GM12874 (cell line): Measurements from ENCODE around the gene FAM184B.

Experiments used
- CTCF ChIP-seq: IDR thresholded peaks from 2 replicates; pipeline ENCODE4 v1.5.1; 2011; ENCODE audit warnings: low read depth, mild to moderate bottlenecking, control low read depth, low read length, moderate library complexity; ENCODE audit not compliant: insufficient read depth

FAM184B gene

GRCh38 chr4:17605236-17605635, 176.2 kb downstream of the FAM184B start:
- no peak for TF ChIP-seq CTCF

DNA sequence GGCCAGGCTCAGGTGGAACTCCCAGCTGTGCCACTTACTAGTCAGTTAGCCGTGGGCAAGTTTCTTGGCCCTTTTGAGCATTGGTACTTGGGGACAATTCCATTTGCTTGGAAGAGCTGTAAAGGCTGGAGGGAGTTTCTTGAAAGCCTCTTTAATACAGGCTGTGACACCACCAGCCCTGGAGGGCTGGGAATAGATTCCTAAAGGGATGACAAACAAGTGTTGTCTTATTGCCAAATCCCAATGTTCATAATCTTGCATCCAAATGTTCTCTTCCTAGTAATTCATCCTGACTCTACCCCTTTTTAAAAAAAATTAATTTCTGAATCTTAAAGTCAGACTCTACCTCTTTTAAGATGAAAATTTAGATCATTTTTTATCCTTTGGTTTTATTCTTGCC, 181.6 kb downstream of the FAM184B start:
- TF ChIP-seq CTCF = no peak

DNA sequence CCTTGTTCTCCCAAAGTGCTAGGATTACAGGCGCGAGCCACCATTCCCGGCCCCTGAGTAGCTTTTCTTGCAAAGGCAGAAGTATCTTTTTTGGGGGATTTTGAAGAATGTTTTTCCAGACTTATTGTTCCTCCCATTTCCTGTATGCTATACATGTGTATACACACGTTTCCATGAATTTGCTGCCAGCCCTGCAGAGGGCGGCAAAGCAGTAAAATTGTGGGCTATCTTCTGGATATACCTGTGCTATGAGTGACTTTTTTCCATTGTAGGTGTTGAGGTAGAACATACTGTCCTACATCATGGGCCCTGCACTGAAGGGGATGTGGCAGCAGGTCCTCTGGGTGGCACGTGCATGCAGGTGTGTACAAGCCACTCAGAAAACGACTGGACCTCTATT, 183.9 kb downstream of the FAM184B start:
- TF ChIP-seq CTCF = no peak

DNA sequence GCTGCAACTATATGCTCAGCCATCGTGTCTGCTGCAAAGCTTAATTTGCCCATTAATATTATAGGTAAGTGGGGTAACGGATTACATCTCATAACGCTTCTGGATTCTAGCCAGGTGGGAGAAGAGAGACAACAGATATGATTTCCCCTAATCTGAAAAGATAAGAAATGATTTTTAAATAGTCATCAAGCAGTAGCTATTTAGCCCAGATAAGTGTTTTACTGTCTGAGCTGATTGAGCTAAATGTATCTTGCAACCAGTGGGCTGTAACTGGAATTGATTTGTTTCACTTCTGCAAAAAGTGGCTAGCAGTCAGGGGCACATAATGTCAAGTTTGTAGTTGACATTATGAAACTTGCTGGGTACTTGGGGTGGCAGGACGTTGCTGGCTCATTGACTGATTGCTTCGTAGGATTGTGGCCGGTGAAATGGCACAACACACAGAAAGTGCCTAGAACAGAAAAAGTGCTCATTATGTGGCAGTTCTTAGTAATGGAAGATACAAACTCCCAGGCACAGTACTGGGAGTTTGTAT, 185.9 kb downstream of the FAM184B start:
- TF ChIP-seq CTCF = no peak

DNA sequence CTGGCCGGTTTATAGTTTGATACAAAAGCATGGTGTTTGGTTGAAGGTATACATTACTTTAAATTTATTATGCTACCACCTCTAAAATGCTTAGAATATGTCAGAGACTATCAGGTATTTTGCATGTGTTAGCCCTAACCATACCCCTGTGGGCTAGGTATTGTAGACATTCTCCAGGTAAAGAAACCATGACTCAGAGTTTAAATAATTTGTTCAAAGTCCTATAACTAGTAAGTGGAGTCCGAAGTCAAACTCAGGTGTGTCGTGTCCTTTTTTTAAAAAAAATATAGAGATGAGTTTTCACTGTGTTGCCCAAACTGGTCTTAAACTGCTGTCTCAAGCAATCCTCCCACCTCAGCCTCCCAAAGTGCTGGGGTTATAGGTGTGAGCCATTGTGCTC, 192.1 kb downstream of the FAM184B start:
- TF ChIP-seq CTCF = no peak

- TF ChIP-seq CTCF = no peak
Measured at GRCh38 chr4:17587094-17587822, 194.2 kb downstream of the FAM184B start.

GRCh38 chr4:17584521-17585213, 196.8 kb downstream of the FAM184B start:
- no peak for TF ChIP-seq CTCF
